ENCODE results near the gene VPS26B. TPM values are rescaled to one million over a fixed set of nuclear protein-coding genes. Genes with fewer than 3 reads are reported as not detected.
A peak's percentile ranks its signal among the peaks of the same experiment; 100 is the strongest.
"Not testable (repeated sequence)": the region's sequence is repeated elsewhere in the genome, so short reads cannot be mapped to it uniquely, and the experiment has no call there.

The VPS26B gene
- polyA plus RNA-seq (ENCODE audit: insufficient read length in 4 of 4): 10 to 100 TPM; 42.9 to 64.8 (median 47.9) TPM

DNA sequence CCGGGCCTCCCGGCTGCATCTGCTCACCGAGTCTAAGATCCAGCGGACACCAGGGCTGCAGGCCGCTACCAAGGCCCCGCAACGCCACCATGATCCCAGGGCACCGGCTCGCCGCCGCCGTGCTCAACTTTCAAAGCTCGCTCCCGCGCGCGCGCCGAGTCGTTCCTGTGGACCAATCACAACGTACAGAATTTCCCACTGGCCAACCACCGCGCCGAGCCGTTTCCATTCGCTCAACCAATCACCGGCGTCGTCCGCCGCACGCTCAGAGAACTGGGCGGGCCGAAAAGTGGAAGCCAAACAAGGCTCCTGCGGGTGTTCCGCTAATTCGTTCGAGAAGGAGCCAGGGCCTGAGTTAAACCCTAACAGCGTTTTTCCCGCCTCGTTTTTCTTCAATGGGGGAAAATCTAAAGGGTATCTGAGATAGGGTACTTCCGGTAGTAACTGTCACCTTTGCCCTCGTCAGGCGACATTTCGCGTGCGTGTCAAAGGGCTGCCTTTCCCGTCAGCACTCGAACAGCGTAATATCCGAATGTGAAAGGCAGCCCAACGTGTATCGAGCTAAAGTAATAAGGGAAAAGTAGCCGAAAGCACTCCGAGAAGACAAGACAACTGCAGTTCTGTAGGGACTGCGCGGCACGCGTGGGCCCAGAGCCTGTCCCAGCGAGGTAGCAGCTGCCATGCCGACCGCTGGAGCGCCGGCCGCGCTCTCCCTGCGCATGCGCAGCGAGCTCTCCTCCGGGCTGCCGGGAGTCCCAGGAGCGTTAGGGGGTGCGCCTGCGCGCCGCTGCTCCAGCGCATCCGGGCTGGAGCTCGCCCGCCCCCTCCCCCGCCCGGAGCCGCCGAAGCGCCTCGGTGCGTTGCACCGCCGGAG lies at the start of gene VPS26B, which contains the start of gene NCAPD3:
Gene VPS26B, plus strand, starts transcription at position 836 of the 874 bp plus-strand sequence. CDS start 452 bp downstream, outside the sequence.
Gene NCAPD3, minus strand, starts transcription at position 132 of the 874 bp plus-strand sequence. Its CDS starts 41 bp downstream, at position 91.
- peak; percentile 89 to 94 (median 92) for DNase-seq (ENCODE audit: low read depth in 4 of 4, low spot score in 3 of 4)

DNA sequence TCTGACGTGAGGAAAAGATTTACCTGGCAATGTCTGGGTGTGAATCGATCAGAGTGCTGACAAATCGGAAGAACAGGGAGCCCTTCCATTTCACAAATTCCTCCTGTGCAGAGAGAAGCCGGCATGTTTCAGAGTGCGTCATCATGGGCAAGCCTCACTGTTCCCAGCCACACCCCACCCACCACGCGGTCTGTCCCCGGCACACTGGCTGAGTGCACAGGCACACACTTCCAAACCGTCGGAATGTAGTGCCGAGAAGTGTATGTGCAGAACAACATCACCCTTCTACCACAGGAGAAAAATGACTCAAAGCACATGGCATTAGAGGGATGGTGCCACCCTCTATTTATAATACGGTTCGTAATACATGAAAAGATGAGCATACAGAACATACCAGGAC lies 48.2 kb upstream of the VPS26B start:
- no peak for DNase-seq (ENCODE audit: low read depth in 4 of 4, low spot score in 3 of 4)

- DNase-seq (ENCODE audit: low read depth in 4 of 4, low spot score in 3 of 4): no peak
These were observed 46.3 kb upstream of the VPS26B start for GRCh38 chr11:134178032-134178674.

DNA sequence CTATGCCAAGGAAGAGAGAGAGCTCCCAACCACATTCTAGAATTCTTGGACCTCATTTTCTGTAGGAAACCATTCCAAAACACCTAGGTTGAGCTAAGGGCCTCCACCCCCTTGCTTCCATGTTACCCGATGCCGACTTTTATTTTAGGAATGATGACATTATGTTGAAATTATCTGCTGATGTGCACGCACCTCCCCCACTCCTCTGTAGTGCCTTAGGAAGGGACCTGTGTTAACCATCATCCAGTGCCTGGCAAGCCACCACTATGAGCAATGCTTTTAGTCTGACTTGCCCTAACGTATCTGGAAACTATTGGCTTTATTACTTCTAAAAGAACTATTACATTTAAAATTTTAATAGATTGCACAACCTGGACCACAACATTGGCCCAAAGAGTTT lies 42.8 kb upstream of the VPS26B start:
- no peak for DNase-seq (ENCODE audit: low read depth in 4 of 4, low spot score in 3 of 4)

GRCh38 chr11:134188092-134188491 lies 36.4 kb upstream of the VPS26B start:
- not testable (repeated sequence) for DNase-seq (ENCODE audit: low read depth in 4 of 4, low spot score in 3 of 4)

GRCh38 chr11:134196756-134197155 lies 27.7 kb upstream of the VPS26B start:
- DNase-seq (ENCODE audit: low read depth in 4 of 4, low spot score in 3 of 4): no peak

- no peak for DNase-seq (ENCODE audit: low read depth in 4 of 4, low spot score in 3 of 4)
These were observed 24.9 kb upstream of the VPS26B start for GRCh38 chr11:134199531-134199930.

DNA sequence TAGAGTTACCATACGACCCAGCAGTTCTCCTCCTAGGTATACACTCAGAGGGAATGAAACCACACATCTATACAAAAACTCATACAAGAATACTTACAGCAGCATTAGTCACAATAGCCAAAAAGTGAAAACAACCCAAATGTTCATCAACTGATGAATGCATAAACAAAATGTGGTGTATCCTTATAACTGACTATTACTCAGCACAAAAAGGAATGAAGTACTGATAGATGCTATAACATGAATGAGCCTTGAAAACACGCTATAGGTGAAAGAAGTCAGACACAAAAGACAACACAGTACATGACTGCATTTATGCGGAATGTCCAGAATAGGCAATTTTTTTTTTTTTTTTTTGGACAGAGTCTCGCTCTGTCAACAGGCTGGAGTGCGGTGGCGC lies 23.8 kb upstream of the VPS26B start:
- DNase-seq (ENCODE audit: low read depth in 4 of 4, low spot score in 3 of 4): no peak

- DNase-seq (ENCODE audit: low read depth in 4 of 4, low spot score in 3 of 4): no peak
These were observed 21.8 kb upstream of the VPS26B start for GRCh38 chr11:134202661-134203060.

GRCh38 chr11:134205729-134206128 lies 18.7 kb upstream of the VPS26B start:
- no peak for DNase-seq (ENCODE audit: low read depth in 4 of 4, low spot score in 3 of 4)

GRCh38 chr11:134206185-134206584 lies 18.3 kb upstream of the VPS26B start:
- no peak for DNase-seq (ENCODE audit: low read depth in 4 of 4, low spot score in 3 of 4)

DNA sequence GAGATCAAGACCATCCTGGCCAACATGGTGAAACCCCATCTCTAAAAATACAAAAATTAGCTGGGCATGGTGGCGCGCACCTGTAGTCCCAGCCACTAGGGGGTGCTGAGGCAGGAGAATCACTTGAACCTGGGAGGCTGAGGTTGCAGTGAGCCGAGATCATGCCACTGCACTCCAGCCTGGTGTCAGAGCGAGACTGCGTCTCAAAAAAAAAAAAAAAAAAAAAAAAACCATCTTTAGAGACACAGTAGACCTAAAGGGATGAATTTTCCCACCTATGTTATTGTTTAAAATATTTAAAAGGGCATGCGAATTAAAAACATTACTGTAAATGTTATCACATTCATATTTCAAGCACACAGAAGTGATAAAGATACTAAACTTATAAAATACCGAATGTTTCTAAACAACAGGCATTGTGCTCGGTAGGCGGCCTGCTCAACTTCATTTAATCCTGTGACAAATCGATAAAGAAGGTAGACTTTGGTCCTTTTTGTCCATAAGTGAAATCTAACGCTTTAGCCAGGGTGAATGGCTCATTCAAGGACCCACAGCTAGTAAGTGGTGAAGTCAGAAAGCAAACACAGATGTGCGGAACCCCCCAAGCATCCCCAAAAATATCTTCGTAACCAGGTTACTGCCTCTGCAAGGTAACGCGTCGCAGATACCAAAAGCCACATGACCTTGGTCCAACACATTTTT lies 16.8 kb upstream of the VPS26B start:
- no peak for DNase-seq (ENCODE audit: low read depth in 4 of 4, low spot score in 3 of 4)

GRCh38 chr11:134215836-134216235 lies 8.6 kb upstream of the VPS26B start:
- no peak for DNase-seq (ENCODE audit: low read depth in 4 of 4, low spot score in 3 of 4)

DNA sequence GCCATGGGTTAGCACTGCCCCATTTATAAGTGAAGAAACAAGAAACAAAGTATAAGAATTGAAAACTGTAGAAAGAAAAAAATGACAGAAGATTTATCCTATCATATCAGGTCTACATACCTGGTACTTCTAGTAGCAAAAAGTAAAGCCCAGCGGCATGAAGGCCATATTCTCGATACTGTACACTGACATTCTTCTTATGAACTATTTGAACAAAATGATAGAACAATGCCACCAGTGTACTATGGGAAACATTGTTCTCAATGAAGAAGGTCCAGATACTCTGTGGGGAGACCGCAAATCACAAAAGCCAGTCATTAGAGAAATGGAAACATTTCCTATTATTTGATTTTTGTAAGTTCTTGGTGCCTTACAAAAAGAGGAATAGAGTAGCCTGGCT lies 7.7 kb upstream of the VPS26B start:
- no peak for DNase-seq (ENCODE audit: low read depth in 4 of 4, low spot score in 3 of 4)

GRCh38 chr11:134223121-134223520 lies 1.4 kb upstream of the VPS26B start:
- no peak for DNase-seq (ENCODE audit: low read depth in 4 of 4, low spot score in 3 of 4)

GRCh38 chr11:134224710-134225664 lies 516 bp downstream of the VPS26B start:
- peak in 1 of 4 donors; percentile 31 for DNase-seq (ENCODE audit: low read depth in 4 of 4, low spot score in 3 of 4)

DNA sequence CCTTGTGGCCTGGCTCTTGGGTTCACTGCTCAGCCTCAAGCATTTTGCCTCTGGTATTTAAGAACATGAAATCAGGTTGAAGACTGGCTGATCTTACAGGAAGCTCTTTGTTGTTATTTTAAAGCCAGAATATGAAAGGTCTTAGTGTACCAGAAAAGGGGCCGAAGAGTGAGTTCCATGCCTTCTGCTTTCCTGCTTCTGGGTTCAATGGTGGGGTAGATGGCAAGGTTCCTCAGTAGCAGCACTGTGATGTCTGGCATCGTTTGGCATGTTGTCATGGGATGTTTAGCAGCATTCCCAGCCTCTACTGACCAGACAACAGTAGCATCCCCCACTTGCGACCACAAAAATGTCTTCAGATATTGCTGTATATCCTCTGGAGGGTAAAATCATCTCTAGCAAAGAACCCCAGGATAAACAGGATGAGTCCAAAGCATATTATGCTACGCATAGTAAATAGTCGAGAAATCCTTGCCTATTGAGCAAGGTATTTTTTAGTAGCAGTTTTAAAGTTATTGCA lies 2.4 kb downstream of the VPS26B start:
- DNase-seq (ENCODE audit: low read depth in 4 of 4, low spot score in 3 of 4): no peak

DNA sequence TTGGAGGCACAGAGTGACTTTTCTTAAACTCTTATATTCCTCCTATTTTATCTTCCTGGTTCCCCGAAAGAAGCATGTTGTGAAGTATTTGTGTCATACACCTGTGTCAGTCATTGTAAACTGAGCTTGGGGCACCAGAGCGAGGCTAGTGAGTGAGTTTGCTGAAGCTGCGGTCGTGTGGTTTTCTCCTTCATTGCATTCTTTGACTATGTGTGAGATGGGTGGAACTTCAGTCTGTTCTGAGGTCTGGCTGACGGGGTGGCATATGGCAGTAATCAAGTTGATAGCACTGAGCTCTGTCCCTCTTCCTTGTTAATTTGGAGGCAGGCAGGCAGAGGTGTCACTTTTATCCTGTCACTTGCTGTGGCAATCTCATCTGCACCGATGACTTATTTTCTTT lies 4.2 kb downstream of the VPS26B start:
- no peak for DNase-seq (ENCODE audit: low read depth in 4 of 4, low spot score in 3 of 4)

DNA sequence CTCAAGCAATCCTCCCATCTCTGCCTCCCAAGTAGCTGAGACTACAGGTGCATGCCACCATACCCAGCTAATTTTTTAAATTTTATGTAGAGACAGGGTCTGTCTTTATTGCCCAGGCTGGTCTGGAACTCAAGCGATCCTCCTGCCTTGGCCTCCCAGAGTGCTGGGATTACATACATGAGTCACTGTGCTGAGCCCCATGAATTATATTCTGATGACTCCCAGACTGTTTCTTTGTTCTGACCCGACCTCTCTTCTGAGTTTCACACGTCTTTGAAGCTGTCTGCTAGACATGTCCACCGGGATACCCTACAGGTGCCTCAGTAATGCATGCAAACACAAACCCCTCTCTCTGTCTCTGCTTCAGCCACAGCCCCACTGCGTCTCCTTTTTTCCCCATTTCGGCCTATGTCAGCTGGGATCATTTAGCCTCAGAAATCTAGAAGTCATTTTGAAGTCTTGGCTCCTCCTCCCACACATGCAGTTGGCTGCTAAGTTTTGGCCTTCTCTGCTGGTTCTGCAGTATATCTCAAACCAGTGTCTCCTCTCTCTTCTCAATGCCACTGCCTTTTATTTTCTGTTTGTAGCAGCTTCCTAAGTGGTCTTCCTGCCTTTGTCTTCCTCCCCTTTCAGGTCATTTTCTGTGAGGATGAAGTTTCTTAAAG lies 4.8 kb downstream of the VPS26B start:
- DNase-seq (ENCODE audit: low read depth in 4 of 4, low spot score in 3 of 4): no peak
